ENCODE measurements around the gene SEC62. TPM values are rescaled to one million over a fixed set of nuclear protein-coding genes. Genes with fewer than 3 reads are reported as not detected.

SEC62 gene
- total RNA-seq, 2 donors from 2014 or later, result 90.6 to 100 TPM

- no peak for ATAC-seq (replicated peaks in 1 of 2)
- peaks cover 8% of the 10 kb centered on the region for H3K27me3 Mint-ChIP-seq (ENCODE audit: low read depth)
- H3K4me1 Mint-ChIP-seq (ENCODE audit: low read depth), result peaks cover 48% of the 10 kb centered on the region
- peaks cover 0 to 2% of the 10 kb centered on the region in 2 donors for H3K36me3 Mint-ChIP-seq (ENCODE audit: insufficient read depth in 2 of 2)
- H3K4me3 Mint-ChIP-seq, result no peak overlapping the region
- H3K27ac Mint-ChIP-seq, result no peak overlapping the region
- no peak for DNase-seq
- H3K9me3 Mint-ChIP-seq, result peaks cover 0 to 2% of the 10 kb centered on the region in 2 donors
Measured at GRCh38 chr3:169952045-169952444, 14.6 kb upstream of the SEC62 start.

DNA sequence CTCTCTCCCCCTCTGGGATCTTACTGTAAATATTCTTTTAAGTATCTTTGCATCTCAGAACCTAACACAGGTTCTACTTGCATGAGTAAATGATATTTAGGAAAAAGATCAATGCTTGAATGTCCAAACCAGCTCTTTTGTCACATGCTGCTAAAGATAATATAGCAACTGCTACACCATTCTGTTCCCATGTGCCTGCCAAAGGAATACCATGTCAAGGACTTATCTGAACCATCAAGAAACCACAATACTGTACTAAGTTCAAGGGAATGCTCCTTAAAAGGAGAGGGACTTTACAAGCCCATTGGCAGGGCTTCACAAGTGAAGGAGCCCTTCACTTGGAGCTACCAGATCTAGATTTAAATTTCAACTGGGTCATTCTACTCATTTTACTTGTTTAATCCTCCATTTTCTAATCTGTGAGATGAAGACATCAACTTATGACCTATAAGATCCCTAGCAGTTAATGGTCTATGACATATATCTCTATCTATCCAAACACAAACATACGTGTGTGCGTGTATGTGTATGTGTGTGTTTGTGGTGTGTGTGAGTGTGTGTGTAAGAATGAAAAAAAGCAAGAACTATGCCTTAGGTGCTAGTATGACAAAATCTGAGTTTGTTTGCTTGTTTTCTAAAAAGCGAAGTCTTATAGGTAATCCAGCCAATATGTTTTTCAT lies 13.0 kb upstream of the SEC62 start:
- peaks cover 33% of the 10 kb centered on the region for H3K4me1 Mint-ChIP-seq (ENCODE audit: low read depth)
- H3K4me3 Mint-ChIP-seq, result peak overlapping the region in 1 of 2 donors; percentile 49
- peaks cover 0 to 2% of the 10 kb centered on the region in 2 donors for H3K9me3 Mint-ChIP-seq
- DNase-seq, result no peak
- ATAC-seq (replicated peaks in 1 of 2), result peak; percentile 37 to 58
- H3K36me3 Mint-ChIP-seq (ENCODE audit: insufficient read depth in 2 of 2), result peaks cover 0 to 2% of the 10 kb centered on the region in 2 donors
- no peak overlapping the region for H3K27ac Mint-ChIP-seq
- peaks cover 8% of the 10 kb centered on the region for H3K27me3 Mint-ChIP-seq (ENCODE audit: low read depth)

DNA sequence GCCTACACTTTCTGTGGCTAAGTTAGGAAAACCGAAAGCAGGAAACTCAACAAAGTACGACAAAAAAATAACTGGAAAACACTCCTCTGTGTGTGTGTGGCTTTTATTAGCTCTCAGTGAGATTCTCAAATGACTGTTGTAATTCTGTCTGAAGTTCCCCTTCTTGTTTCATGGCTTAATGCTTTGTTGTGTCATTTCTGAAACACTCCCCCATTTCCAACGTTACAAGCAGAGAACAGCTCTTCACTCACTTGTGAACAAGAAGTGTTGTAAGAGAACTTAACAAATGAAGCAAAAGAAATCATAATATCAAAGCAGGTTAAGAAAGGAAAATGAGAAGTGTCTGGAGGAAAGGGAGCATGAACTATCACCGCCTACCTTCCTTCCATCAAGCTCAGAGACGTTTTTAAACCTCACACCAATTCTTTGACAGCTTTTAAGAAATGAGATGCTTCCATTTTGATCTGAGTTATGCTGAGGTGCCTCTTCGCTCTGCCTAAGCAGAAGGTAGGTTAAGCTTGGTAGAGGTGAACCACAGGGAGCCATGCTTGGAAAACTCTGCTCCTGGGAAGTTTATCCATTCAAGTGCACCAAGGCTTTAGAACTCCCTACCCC lies 12.4 kb upstream of the SEC62 start:
- ATAC-seq (replicated peaks in 1 of 2) (peak; percentile 69 to 70), DNase-seq (no peak)
- Mint-ChIP-seq H3K4me3 (peak overlapping the region; percentile 45 to 49), H3K36me3 (ENCODE audit: insufficient read depth in 2 of 2) (peaks cover 0 to 2% of the 10 kb centered on the region in 2 donors), H3K27me3 (ENCODE audit: low read depth) (peaks cover 8% of the 10 kb centered on the region), H3K27ac (peak overlapping the region; percentile 40), H3K9me3 (peaks cover 0 to 2% of the 10 kb centered on the region in 2 donors), H3K4me1 (ENCODE audit: low read depth) (peaks cover 26% of the 10 kb centered on the region)

DNA sequence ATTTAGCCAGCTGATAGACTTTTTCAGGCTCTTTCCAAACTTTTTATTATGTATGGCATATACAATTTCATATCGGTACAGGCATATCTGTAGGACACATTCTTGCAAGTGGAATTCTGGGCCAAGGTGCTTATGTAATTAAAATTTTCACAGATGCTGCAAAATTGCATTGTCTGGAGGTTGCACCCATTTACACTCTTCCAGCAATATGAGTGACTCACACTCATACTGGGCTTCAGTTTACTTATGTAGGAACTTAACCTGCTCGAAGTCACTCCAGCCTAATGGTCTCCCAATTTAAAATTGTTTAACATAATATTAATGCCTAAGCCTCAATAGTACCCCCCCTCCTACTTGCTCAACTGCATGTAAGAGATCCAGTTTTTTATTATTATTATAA lies 11.2 kb upstream of the SEC62 start:
- peaks cover 0 to 2% of the 10 kb centered on the region in 2 donors for H3K36me3 Mint-ChIP-seq (ENCODE audit: insufficient read depth in 2 of 2)
- ATAC-seq (replicated peaks in 1 of 2), result no peak
- H3K9me3 Mint-ChIP-seq, result peaks cover 0 to 2% of the 10 kb centered on the region in 2 donors
- no peak for DNase-seq
- no peak overlapping the region for H3K27ac Mint-ChIP-seq
- H3K4me1 Mint-ChIP-seq (ENCODE audit: low read depth), result peaks cover 19% of the 10 kb centered on the region
- no peak overlapping the region for H3K4me3 Mint-ChIP-seq
- H3K27me3 Mint-ChIP-seq (ENCODE audit: low read depth), result peaks cover 8% of the 10 kb centered on the region

GRCh38 chr3:169964176-169964575 lies 2.4 kb upstream of the SEC62 start:
- no peak for DNase-seq

DNA sequence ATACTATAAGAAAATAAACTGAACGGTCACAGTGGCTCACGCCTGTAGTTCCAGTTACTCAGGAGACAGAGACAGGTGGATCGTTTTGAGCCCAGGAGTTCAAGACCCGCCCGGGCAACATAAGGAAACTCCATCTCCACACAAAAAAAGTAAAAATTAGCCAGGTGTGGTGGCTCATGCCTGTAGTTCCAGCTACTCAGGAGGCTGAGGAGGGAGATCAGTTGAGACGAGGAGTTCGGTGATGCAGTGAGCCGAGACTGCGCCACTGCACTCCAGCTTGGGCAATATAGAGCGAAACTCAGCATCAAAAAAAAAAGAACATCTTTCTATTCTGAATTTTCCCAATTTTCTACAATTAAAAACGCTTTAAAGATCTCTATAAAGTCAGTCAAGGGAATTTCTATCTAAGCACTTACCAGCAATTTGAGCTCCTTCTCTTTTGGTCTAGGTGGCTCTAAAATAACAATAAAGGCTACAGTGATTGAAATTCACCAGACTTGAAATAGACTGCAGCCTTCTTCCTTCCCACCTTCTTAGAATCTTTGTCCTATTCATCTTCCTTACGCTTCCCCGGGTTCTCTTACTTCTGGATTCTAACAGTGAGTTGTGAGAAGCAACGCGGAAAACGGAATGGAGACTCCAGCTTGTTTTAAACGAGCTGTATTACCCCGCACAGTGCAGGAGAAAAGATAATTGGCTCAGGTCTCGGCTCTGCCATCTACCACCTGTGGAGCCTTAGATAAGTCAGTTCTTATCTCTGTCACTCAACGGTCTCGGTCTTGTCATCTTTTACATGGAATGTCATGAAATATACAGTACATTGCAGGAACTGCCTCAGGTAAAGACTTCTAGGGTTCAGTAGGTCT lies 812 bp upstream of the SEC62 start:
- DNase-seq, result peak in 1 of 2 donors; percentile 16
- H3K36me3 Mint-ChIP-seq (ENCODE audit: insufficient read depth in 2 of 2), result peaks cover 8% of the 10 kb centered on the region in 2 donors
- peaks cover 7% of the 10 kb centered on the region for H3K27me3 Mint-ChIP-seq (ENCODE audit: low read depth)
- ATAC-seq (replicated peaks in 1 of 2), result peak; percentile 26 to 36
- H3K4me1 Mint-ChIP-seq (ENCODE audit: low read depth), result peaks cover 60% of the 10 kb centered on the region
- peak overlapping the region; percentile 97 for H3K27ac Mint-ChIP-seq
- peak overlapping the region; percentile 95 to 96 for H3K4me3 Mint-ChIP-seq
- H3K9me3 Mint-ChIP-seq, result peaks cover 2 to 6% of the 10 kb centered on the region in 2 donors

More at GRCh38 chr3:169964176-169964575, 2.4 kb upstream of the SEC62 start:
- Mint-ChIP-seq H3K36me3 (ENCODE audit: insufficient read depth in 2 of 2) (peaks cover 8% of the 10 kb centered on the region in 2 donors), H3K27me3 (ENCODE audit: low read depth) (peaks cover 7% of the 10 kb centered on the region), H3K4me1 (ENCODE audit: low read depth) (peaks cover 43% of the 10 kb centered on the region), H3K4me3 (peak overlapping the region in 1 of 2 donors; percentile 6), H3K9me3 (peaks cover 2 to 6% of the 10 kb centered on the region in 2 donors), H3K27ac (peak overlapping the region; percentile 52)
- no peak for ATAC-seq (replicated peaks in 1 of 2)

DNA sequence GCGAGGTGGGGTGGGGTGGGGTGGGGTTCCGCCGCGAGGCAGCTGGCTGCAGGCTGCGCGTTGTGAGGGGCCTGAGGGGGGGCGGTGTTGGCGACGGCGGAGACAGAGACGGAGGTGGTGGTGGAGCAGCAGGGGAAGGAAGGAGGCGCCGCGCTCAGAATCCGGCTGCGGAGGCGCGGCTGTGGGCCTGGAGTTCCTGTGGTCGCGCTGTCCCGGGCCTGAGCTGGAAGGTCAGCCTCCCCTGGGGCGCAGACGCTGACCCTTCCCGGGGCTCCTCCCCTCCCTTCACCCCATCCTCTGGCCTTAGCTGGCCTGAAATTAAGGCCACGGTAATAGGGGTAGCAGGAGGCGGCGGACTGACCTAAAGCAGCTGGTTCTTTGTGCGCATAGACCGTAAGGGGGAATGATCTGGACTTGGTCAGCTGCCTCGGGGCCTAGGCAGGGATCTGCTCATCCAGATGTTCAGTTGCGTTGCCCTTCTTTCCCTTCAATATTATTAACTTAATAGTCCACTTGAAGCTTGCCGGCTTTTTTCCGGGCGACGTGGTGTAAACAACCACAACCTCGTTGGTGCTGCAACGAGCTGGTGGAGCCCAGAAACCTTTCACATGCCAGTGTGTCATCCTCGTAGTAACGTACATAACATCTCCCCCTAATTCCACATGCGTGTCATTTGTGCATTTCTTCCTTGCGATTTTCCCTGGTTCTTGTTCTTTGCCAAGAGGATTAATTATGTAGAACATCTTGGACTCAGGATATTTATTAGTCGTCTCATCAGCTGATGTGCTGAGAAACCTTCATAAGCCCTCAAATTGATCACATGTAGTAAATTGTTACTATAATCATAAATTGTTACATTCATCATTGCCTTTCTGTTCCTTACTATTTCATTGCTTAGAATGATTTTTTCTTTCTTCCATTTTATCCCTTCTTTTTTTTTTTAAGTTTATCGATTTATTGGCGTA lies 626 bp downstream of the SEC62 start:
- Mint-ChIP-seq H3K4me3 (peak overlapping the region; percentile 95 to 96), H3K27ac (peak overlapping the region; percentile 97), H3K9me3 (peaks cover 2 to 6% of the 10 kb centered on the region in 2 donors), H3K36me3 (ENCODE audit: insufficient read depth in 2 of 2) (peaks cover 8 to 12% of the 10 kb centered on the region in 2 donors), H3K4me1 (ENCODE audit: low read depth) (peaks cover 72% of the 10 kb centered on the region), H3K27me3 (ENCODE audit: low read depth) (no peaks in the 10 kb centered on the region)
- ATAC-seq (replicated peaks in 1 of 2) (peak; percentile 76 to 77), DNase-seq (peak; percentile 39 to 51)

DNA sequence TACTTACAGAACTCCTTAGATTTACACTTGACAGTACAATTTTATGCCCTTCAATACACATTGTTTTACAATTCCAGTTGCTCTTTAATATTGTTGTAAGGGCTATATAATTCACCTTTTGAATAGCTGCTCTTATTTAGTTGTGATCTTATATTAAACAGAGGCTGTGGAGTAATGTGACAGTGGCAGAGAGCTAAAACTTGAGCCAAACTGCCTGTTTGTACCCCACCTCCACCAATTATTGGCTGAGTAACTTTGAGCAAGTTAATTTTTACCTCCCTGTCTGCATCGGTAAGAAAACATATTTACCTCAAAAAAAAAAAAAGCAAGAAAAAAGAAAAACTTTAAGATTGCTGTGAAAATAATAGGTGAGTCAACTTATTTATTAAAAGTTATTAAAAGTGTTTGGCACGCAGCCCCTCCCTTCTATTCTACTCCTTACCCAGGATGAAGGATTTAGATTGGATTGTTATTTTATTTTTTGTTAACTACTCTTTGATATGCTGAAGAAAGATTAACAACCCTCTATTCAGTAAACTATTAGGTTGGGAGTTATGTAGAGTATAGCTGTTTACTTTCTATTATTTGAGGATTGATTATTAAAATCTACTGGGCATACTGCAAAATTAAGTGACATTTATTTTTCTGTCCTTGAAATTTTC lies 1.7 kb downstream of the SEC62 start:
- ATAC-seq (replicated peaks in 1 of 2) (no peak), DNase-seq (no peak)
- Mint-ChIP-seq H3K4me1 (ENCODE audit: low read depth) (peaks cover 72% of the 10 kb centered on the region), H3K27me3 (ENCODE audit: low read depth) (no peaks in the 10 kb centered on the region), H3K36me3 (ENCODE audit: insufficient read depth in 2 of 2) (peaks cover 8 to 14% of the 10 kb centered on the region in 2 donors), H3K27ac (peak overlapping the region; percentile 97), H3K4me3 (peak overlapping the region; percentile 95 to 96), H3K9me3 (peaks cover 2 to 6% of the 10 kb centered on the region in 2 donors)

- Mint-ChIP-seq H3K36me3 (ENCODE audit: insufficient read depth in 2 of 2) (peaks cover 7 to 15% of the 10 kb centered on the region in 2 donors), H3K9me3 (peaks cover under 1 to 2% of the 10 kb centered on the region in 2 donors), H3K4me1 (ENCODE audit: low read depth) (peaks cover 77% of the 10 kb centered on the region), H3K27ac (peak overlapping the region; percentile 97), H3K4me3 (peak overlapping the region; percentile 95 to 96), H3K27me3 (ENCODE audit: low read depth) (no peaks in the 10 kb centered on the region)
- DNase-seq, result no peak
- ATAC-seq (replicated peaks in 1 of 2), result no peak
Measured at GRCh38 chr3:169969174-169970095, 2.8 kb downstream of the SEC62 start.

GRCh38 chr3:169970847-169971246 lies 4.2 kb downstream of the SEC62 start:
- no peak for ATAC-seq (replicated peaks in 1 of 2)
- H3K4me1 Mint-ChIP-seq (ENCODE audit: low read depth), result peaks cover 74% of the 10 kb centered on the region
- peak overlapping the region; percentile 46 for H3K27ac Mint-ChIP-seq
- H3K4me3 Mint-ChIP-seq, result peak overlapping the region in 1 of 2 donors; percentile 22
- DNase-seq, result no peak
- H3K27me3 Mint-ChIP-seq (ENCODE audit: low read depth), result no peaks in the 10 kb centered on the region
- H3K9me3 Mint-ChIP-seq, result no peaks in the 10 kb centered on the region
- H3K36me3 Mint-ChIP-seq (ENCODE audit: insufficient read depth in 2 of 2), result peaks cover 5 to 13% of the 10 kb centered on the region in 2 donors

DNA sequence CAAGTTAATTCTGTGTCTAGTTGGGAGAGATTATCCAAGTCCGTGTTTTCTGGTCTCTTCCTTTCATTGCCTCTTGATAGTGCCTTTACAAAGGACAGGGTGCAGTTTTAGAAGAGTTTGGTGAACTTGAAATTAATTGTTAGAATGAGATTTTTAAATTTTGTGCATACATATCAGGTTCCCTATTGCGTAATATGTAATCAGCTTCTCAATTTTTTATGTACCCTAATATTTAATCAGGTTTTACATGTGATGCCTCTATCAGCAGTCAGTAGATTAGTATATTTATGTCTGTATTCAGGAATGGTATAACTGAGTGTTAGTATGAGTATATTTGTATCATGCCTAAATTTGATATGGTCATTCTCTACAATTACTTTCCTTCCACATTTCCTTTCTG lies 4.9 kb downstream of the SEC62 start:
- DNase-seq (no peak), ATAC-seq (replicated peaks in 1 of 2) (no peak)
- H3K9me3 Mint-ChIP-seq, result no peaks in the 10 kb centered on the region
- H3K36me3 Mint-ChIP-seq (ENCODE audit: insufficient read depth in 2 of 2), result peaks cover 5 to 13% of the 10 kb centered on the region in 2 donors
- H3K4me1 Mint-ChIP-seq (ENCODE audit: low read depth), result peaks cover 68% of the 10 kb centered on the region
- H3K4me3 Mint-ChIP-seq, result peak overlapping the region in 1 of 2 donors; percentile 50
- no peaks in the 10 kb centered on the region for H3K27me3 Mint-ChIP-seq (ENCODE audit: low read depth)
- H3K27ac Mint-ChIP-seq, result peak overlapping the region; percentile 47

Data from activated T-cell treated with anti-CD3 and anti-CD28 coated beads, Interleukin-2, amount 50 U/mL, for 72 hours (primary cell).